CD8-positive, alpha-beta memory T cell (primary cell): Measurements from ENCODE around the gene USH2A. TPM values are rescaled to one million over a fixed set of nuclear protein-coding genes. Genes with fewer than 3 reads are reported as not detected.

Source experiments
- CTCF ChIA-PET: fragments of 350-600 bp; sonication (Branson Sonifier 250); formaldehyde crosslinking; loops from one replicate; lab custom pipeline; 2021; ENCODE audit warnings: antibody characterized with exemption; lab: Charles Lee
- POLR2A ChIA-PET: fragments of 350-600 bp; sonication (Branson Sonifier 250); formaldehyde crosslinking; loops from one replicate; lab custom pipeline; 2021; ENCODE audit warnings: antibody characterized with exemption; lab: Charles Lee
- DNase-seq, 5 donors: peaks; one replicate each; pipeline versions ENCODE4 v3.0.0 to v3.0.0-alpha.2; 2020 to 2022; ENCODE audit warnings: mixed read lengths in 1 of 5
- H3K27ac ChIP-seq: one replicate; pipeline ENCODE4 v1.7.0; 2013; ENCODE audit warnings: low read depth, mild to moderate bottlenecking, low read length, moderate library complexity
- H3K27me3 ChIP-seq: 2 replicates; pipeline ENCODE4 v1.7.0; 2013; ENCODE audit warnings: low read length, mild to moderate bottlenecking; ENCODE audit not compliant: insufficient read depth, poor library complexity, severe bottlenecking
- H3K36me3 ChIP-seq: 2 replicates; pipeline ENCODE4 v1.7.0; 2013; ENCODE audit warnings: mild to moderate bottlenecking, low read length, moderate library complexity; ENCODE audit not compliant: insufficient read depth
- H3K4me1 ChIP-seq: 2 replicates; pipeline ENCODE4 v1.7.0; 2013; ENCODE audit warnings: mild to moderate bottlenecking, low read length, moderate library complexity; ENCODE audit not compliant: insufficient read depth
- H3K4me3 ChIP-seq: 2 replicates; pipeline ENCODE4 v1.7.0; 2013; ENCODE audit warnings: mild to moderate bottlenecking, low read length
- H3K9me3 ChIP-seq: 2 replicates; pipeline ENCODE4 v1.7.0; 2013; ENCODE audit warnings: mild to moderate bottlenecking, low read length
- H3K27ac Mint-ChIP-seq, 8 donors: one replicate each; pipeline ENCODE4 v1.8.0; 2020 to 2021; ENCODE audit warnings: mixed read lengths in 8 of 8, mild to moderate bottlenecking in 6 of 8, inconsistent platforms in 3 of 8, moderate library complexity in 3 of 8
- H3K27me3 Mint-ChIP-seq, 2 donors: one replicate each; pipeline ENCODE4 v1.8.0; 2020 to 2021; ENCODE audit warnings: mixed read lengths in 2 of 2, mild to moderate bottlenecking in 1 of 2, moderate library complexity in 1 of 2
- H3K36me3 Mint-ChIP-seq, 3 donors: one replicate each; pipeline ENCODE4 v1.8.0; 2020 to 2021; ENCODE audit warnings: mixed read lengths in 3 of 3, inconsistent platforms in 1 of 3, mild to moderate bottlenecking in 1 of 3
- H3K4me1 Mint-ChIP-seq, 3 donors: one replicate each; pipeline ENCODE4 v1.8.0; 2020 to 2021; ENCODE audit warnings: mixed read lengths in 3 of 3, inconsistent platforms in 1 of 3, mild to moderate bottlenecking in 1 of 3
- H3K4me3 Mint-ChIP-seq, 7 donors: one replicate each; pipeline ENCODE4 v1.8.0; 2020 to 2021; ENCODE audit warnings: mixed read lengths in 7 of 7, mild to moderate bottlenecking in 6 of 7, moderate library complexity in 4 of 7, inconsistent platforms in 2 of 7
- H3K9me3 Mint-ChIP-seq, 5 donors: one replicate each; pipeline ENCODE4 v1.8.0; 2020 to 2022; ENCODE audit warnings: mixed read lengths in 5 of 5, mild to moderate bottlenecking in 3 of 5, moderate library complexity in 2 of 5, inconsistent platforms in 1 of 5
- polyA plus RNA-seq: library from polyadenylated mRNA; unstranded; fragments of 300-500 nt; fragmentation: Illumina TruSeq; gene quantifications from one replicate; pipeline ENCODE4 v1.2.3, GENCODE V29; 2021
- total RNA-seq, 2 experiments: library from RNA; stranded (reverse); gene quantifications; one replicate each; pipeline ENCODE4 v1.2.3, GENCODE V29; 2021

The USH2A gene
- total and polyA plus RNA-seq, 3 experiments from 2014 or later: not detected

GRCh38 chr1:216224233-216224632 is 199.0 kb downstream of the USH2A start:
- DNase-seq: no peak
- H3K36me3 Mint-ChIP-seq: no peaks in the 10 kb centered on the region
- H3K27ac Mint-ChIP-seq: no peak overlapping the region
- H3K9me3 ChIP-seq: no peaks in the 10 kb centered on the region
- peaks cover 0 to 2% of the 10 kb centered on the region in 2 donors for H3K27me3 Mint-ChIP-seq
- ChIA-PET POLR2A (no interaction called here), CTCF (no interaction called here)
- H3K36me3 ChIP-seq: no peaks in the 10 kb centered on the region
- H3K4me1 Mint-ChIP-seq: no peaks in the 10 kb centered on the region
- H3K9me3 Mint-ChIP-seq: peaks cover 12 to 33% (median 18%) of the 10 kb centered on the region in 5 donors
- no peaks in the 10 kb centered on the region for H3K4me1 ChIP-seq
- no peaks in the 10 kb centered on the region for H3K27me3 ChIP-seq
- H3K4me3 Mint-ChIP-seq: no peak overlapping the region
- H3K27ac ChIP-seq: no peak overlapping the region
- no peak overlapping the region for H3K4me3 ChIP-seq

- no peaks in the 10 kb centered on the region for H3K4me1 ChIP-seq
- CTCF ChIA-PET: interaction anchor here (1.0 kb wide), 1 partner anchor 43 kb away, joined by 4 read pairs; no protein-coding TSS in a partner anchor
- Mint-ChIP-seq H3K27me3 (peaks cover 0 to 2% of the 10 kb centered on the region in 2 donors), H3K9me3 (peaks cover 12 to 33% (median 18%) of the 10 kb centered on the region in 5 donors), H3K36me3 (no peaks in the 10 kb centered on the region), H3K4me1 (no peaks in the 10 kb centered on the region), H3K4me3 (no peak overlapping the region), H3K27ac (no peak overlapping the region)
- POLR2A ChIA-PET: no interaction called here
- H3K4me3 ChIP-seq: no peak overlapping the region
- H3K27me3 ChIP-seq: no peaks in the 10 kb centered on the region
- no peak for DNase-seq
- no peaks in the 10 kb centered on the region for H3K36me3 ChIP-seq
- no peak overlapping the region for H3K27ac ChIP-seq
- no peaks in the 10 kb centered on the region for H3K9me3 ChIP-seq
Observed at GRCh38 chr1:216223486-216223885, 199.8 kb downstream of the USH2A start.

DNA sequence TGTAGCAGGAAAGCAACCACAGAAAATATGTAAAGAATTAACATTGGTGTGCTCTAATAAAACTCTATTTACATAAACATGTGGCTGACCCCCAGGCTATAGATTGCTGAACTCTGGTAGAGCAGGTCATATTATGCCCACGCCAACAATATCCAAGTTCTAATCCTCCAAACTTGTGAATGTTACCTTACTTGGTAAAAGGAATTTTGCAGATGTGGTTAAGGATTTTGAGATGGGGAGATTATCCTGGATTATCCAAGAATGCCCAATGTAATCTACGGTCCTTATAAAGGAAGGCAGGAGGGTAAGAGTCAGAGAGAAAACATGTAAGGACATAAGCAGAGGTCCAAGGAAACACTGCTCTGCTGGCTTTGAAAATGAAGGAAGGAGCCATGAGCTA is 201.0 kb downstream of the USH2A start:
- no peaks in the 10 kb centered on the region for H3K9me3 ChIP-seq
- DNase-seq: no peak
- H3K36me3 ChIP-seq: no peaks in the 10 kb centered on the region
- Mint-ChIP-seq H3K4me3 (no peak overlapping the region), H3K36me3 (no peaks in the 10 kb centered on the region), H3K4me1 (no peaks in the 10 kb centered on the region), H3K9me3 (peaks cover 5 to 23% (median 10%) of the 10 kb centered on the region in 5 donors), H3K27ac (no peak overlapping the region), H3K27me3 (peaks cover 0 to 2% of the 10 kb centered on the region in 2 donors)
- no peak overlapping the region for H3K4me3 ChIP-seq
- H3K27me3 ChIP-seq: no peaks in the 10 kb centered on the region
- no peak overlapping the region for H3K27ac ChIP-seq
- CTCF ChIA-PET: interaction anchor here (1.0 kb wide), 1 partner anchor 44 kb away, joined by 4 read pairs; no protein-coding TSS in a partner anchor
- POLR2A ChIA-PET: no interaction called here
- H3K4me1 ChIP-seq: no peaks in the 10 kb centered on the region

DNA sequence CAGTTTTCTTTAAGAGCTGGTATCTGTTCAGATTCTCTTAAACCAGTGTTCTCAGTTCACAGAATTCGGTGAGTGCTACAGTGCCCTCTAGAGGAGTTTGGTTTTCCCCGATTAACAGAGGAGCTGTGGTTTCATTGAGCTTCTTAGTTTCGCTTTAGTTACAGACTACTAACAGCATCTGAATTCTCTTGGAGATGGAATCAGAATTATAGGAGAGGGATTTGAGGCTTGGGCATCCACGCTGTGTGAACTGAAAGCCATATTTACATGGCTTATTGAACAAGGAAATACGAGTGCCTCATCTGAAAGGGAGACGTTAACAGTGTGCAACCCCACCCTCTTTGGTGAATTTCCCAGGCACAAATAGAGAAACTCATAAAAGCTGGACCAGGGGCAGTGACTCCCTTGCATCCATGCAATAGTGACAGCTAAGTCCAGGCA is 202.0 kb downstream of the USH2A start:
- Histone ChIP-seq H3K27me3 (no peaks in the 10 kb centered on the region), H3K9me3 (no peaks in the 10 kb centered on the region), H3K36me3 (no peaks in the 10 kb centered on the region), H3K27ac (no peak overlapping the region), H3K4me1 (no peaks in the 10 kb centered on the region), H3K4me3 (no peak overlapping the region)
- DNase-seq: no peak
- CTCF ChIA-PET: no interaction called here
- H3K4me1 Mint-ChIP-seq: no peaks in the 10 kb centered on the region
- peaks cover 0 to 2% of the 10 kb centered on the region in 2 donors for H3K27me3 Mint-ChIP-seq
- POLR2A ChIA-PET: no interaction called here
- H3K27ac Mint-ChIP-seq: no peak overlapping the region
- H3K36me3 Mint-ChIP-seq: no peaks in the 10 kb centered on the region
- H3K4me3 Mint-ChIP-seq: peak overlapping the region in 3 of 7 donors; percentile 45 to 57 (median 53)
- peaks cover 5 to 15% (median 9%) of the 10 kb centered on the region in 5 donors for H3K9me3 Mint-ChIP-seq

- H3K4me1 Mint-ChIP-seq: no peaks in the 10 kb centered on the region
- H3K36me3 Mint-ChIP-seq: no peaks in the 10 kb centered on the region
- ChIA-PET POLR2A (no interaction called here), CTCF (no interaction called here)
- Histone ChIP-seq H3K9me3 (no peaks in the 10 kb centered on the region), H3K4me1 (no peaks in the 10 kb centered on the region), H3K27ac (no peak overlapping the region), H3K36me3 (no peaks in the 10 kb centered on the region), H3K27me3 (no peaks in the 10 kb centered on the region), H3K4me3 (no peak overlapping the region)
- DNase-seq: no peak
- no peaks in the 10 kb centered on the region for H3K27me3 Mint-ChIP-seq
- no peak overlapping the region for H3K27ac Mint-ChIP-seq
- no peak overlapping the region for H3K4me3 Mint-ChIP-seq
- H3K9me3 Mint-ChIP-seq: peaks cover 1 to 17% (median 5%) of the 10 kb centered on the region in 5 donors
Observed at GRCh38 chr1:216216305-216216704, 206.9 kb downstream of the USH2A start.

DNA sequence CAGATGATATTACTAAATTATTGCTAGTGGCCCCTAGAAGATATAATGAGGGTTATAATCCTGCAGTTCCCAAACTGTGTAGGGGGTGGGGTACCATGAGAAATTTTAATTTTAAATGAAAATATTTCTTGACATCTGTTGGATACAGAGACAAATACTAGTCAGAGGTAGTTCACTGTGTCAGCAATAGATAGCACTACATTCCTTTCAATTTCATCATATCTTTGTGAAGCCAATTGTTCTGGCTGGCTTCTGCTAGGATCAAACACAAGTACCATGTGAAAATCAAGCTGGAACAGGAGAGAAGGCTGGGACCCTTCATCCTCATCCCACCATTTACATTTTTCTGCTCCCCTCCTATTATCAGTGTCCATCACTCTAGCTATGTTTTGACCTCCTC is 208.1 kb downstream of the USH2A start:
- Mint-ChIP-seq H3K4me3 (no peak overlapping the region), H3K36me3 (no peaks in the 10 kb centered on the region), H3K27ac (no peak overlapping the region), H3K27me3 (no peaks in the 10 kb centered on the region), H3K9me3 (peaks cover 0 to 17% (median 9%) of the 10 kb centered on the region in 5 donors), H3K4me1 (no peaks in the 10 kb centered on the region)
- Histone ChIP-seq H3K9me3 (no peaks in the 10 kb centered on the region), H3K4me3 (no peak overlapping the region), H3K27me3 (no peaks in the 10 kb centered on the region), H3K4me1 (no peaks in the 10 kb centered on the region), H3K27ac (no peak overlapping the region), H3K36me3 (no peaks in the 10 kb centered on the region)
- CTCF ChIA-PET: no interaction called here
- no peak for DNase-seq
- POLR2A ChIA-PET: no interaction called here

DNA sequence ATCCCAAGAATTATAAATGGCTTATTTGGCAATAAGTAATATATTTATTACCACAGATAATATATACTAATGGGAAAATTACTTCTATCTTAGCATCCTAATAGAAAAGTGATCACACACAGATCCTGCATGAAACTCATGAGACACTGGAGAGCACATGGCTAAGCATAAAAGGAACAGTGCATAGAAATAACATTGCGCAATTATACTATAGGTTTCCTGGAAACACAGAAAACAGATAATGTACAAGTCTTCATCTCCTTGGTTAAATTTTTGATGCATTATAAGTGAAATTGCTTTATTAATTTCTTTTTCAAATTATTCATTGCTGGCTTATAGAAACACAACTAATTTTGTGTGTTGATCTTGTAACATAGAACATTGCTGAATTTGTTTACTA is 210.4 kb downstream of the USH2A start:
- CTCF ChIA-PET: no interaction called here
- no peaks in the 10 kb centered on the region for H3K4me1 Mint-ChIP-seq

DNA sequence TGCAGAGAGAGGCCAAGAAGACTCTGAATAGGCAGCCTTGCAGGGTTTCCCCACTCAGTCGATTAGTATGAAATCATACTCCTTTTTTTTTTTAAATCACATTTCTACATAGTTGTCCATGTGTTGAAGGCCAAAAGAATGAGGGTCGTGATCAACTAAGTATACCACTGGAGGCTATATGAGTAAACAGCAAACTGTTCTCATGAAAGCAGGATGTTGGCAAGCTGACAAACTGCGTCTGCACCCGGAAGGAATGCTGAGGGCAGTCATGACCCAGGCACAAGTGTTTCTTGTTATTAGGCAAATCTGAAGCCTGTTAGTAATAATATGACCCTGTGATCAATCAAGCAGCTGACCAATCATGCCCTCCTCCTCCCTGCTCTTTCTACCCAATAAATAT is 213.2 kb downstream of the USH2A start:
- H3K27me3 ChIP-seq: no peaks in the 10 kb centered on the region
- ChIA-PET CTCF (no interaction called here), POLR2A (no interaction called here)
- Mint-ChIP-seq H3K4me1 (no peaks in the 10 kb centered on the region), H3K36me3 (no peaks in the 10 kb centered on the region), H3K27ac (no peak overlapping the region), H3K4me3 (no peak overlapping the region), H3K27me3 (no peaks in the 10 kb centered on the region), H3K9me3 (peaks cover 0 to 19% (median 9%) of the 10 kb centered on the region in 5 donors)
- no peaks in the 10 kb centered on the region for H3K36me3 ChIP-seq
- no peak overlapping the region for H3K27ac ChIP-seq
- no peaks in the 10 kb centered on the region for H3K4me1 ChIP-seq
- no peak overlapping the region for H3K4me3 ChIP-seq
- H3K9me3 ChIP-seq: no peaks in the 10 kb centered on the region
- no peak for DNase-seq

More for the DNA sequence above, 210.4 kb downstream of the USH2A start:
- H3K27ac Mint-ChIP-seq: no peak overlapping the region
- Histone ChIP-seq H3K27me3 (no peaks in the 10 kb centered on the region), H3K4me1 (no peaks in the 10 kb centered on the region), H3K36me3 (no peaks in the 10 kb centered on the region), H3K4me3 (no peak overlapping the region), H3K9me3 (no peaks in the 10 kb centered on the region), H3K27ac (no peak overlapping the region)
- no peak for DNase-seq
- no peaks in the 10 kb centered on the region for H3K27me3 Mint-ChIP-seq
- no peaks in the 10 kb centered on the region for H3K36me3 Mint-ChIP-seq
- H3K4me3 Mint-ChIP-seq: no peak overlapping the region
- POLR2A ChIA-PET: no interaction called here
- peaks cover 0 to 10% (median 9%) of the 10 kb centered on the region in 5 donors for H3K9me3 Mint-ChIP-seq
